K562 (cell line): ENCODE measurements around the gene OR4F15. TPM values are rescaled to one million over a fixed set of nuclear protein-coding genes. Genes with fewer than 3 reads are reported as not detected.

Source experiments
- ATAC-seq: fragments of 200-7000 bp; cut with Tn5 transposase; 3 replicates; pipeline ENCODE4 v1.9.1; 2020; ENCODE audit warnings: moderate library complexity
- BruUV-seq: library from RNA; stranded (reverse); fragments of 400-500 nt; replicated peaks from 2 replicates; lab custom pipeline; 2021; lab: Mats Ljungman, UMichigan
- CTCF ChIA-PET: fragments of 300-600 bp; formaldehyde crosslinking; extraction: SDS; loops from one replicate; lab custom pipeline; 2021; ENCODE audit warnings: low intra/inter-chr PET ratio; lab: Yijun Ruan, JAX
- POLR2A ChIA-PET: fragments of 300-600, 350-650 bp; sonication (Branson Sonifier 250); formaldehyde crosslinking; extraction: SDS; loops from one replicate; lab custom pipeline; 2021; ENCODE audit warnings: antibody characterized with exemption, inconsistent platforms; lab: Yijun Ruan, JAX
- DNase-seq, 4 experiments: peaks; one replicate each; pipeline versions ENCODE4 v3.0.0 to v3.0.0-alpha.2; 2011 to 2018; ENCODE audit warnings: low spot score in 3 of 4, mixed read lengths in 3 of 4; ENCODE audit errors: extremely low read depth in 1 of 4
- FAIRE-seq: peaks from 2 replicates; lab custom pipeline; 2011; peaks lifted over from hg19 to GRCh38; lab: Jason Lieb, UNC
- H2AFZ ChIP-seq: 2 replicates; pipeline ENCODE4 v1.6.0; 2011; ENCODE audit warnings: low read depth, low read length, control low read depth, inconsistent platforms
- H3K27ac ChIP-seq: fragments of 200-600 bp; 3 replicates; pipeline ENCODE4 v1.8.0; 2011; ENCODE audit warnings: low read depth, mild to moderate bottlenecking, control low read depth, inconsistent platforms, low read length, moderate library complexity, mixed read lengths; ENCODE audit errors: extremely low read depth
- H3K27me3 ChIP-seq, 2 experiments: fragments of 300-600 bp in 1 of 2; 2 replicates in 1 of 2; 3 replicates in 1 of 2; pipeline versions ENCODE4 v1.6.0 to v1.8.0; 2011; ENCODE audit warnings: inconsistent platforms in 2 of 2, low read length in 2 of 2, mild to moderate bottlenecking in 1 of 2, mixed read lengths in 1 of 2, moderate library complexity in 1 of 2; ENCODE audit not compliant: control insufficient read depth in 2 of 2, insufficient read depth in 2 of 2
- H3K36me3 ChIP-seq: fragments of 300-600 bp; 3 replicates; pipeline ENCODE4 v1.8.0; 2011; ENCODE audit warnings: mild to moderate bottlenecking, low read length, inconsistent platforms; ENCODE audit not compliant: control insufficient read depth, insufficient read depth
- H3K4me1 ChIP-seq, 2 experiments: fragments of 200-600 bp in 1 of 2; replicated peaks in 1 of 2; 2 replicates in 1 of 2; 3 replicates in 1 of 2; pipeline versions ENCODE4 v1.5.1 to v1.8.0; 2011; ENCODE audit warnings: inconsistent platforms in 2 of 2, low read length in 2 of 2, mild to moderate bottlenecking in 1 of 2, mixed read lengths in 1 of 2, moderate library complexity in 1 of 2; ENCODE audit not compliant: control insufficient read depth in 2 of 2, insufficient read depth in 2 of 2
- H3K4me2 ChIP-seq: 2 replicates; pipeline ENCODE4 v1.6.1; 2011; ENCODE audit warnings: low read length, control low read depth, inconsistent platforms, mixed read lengths; ENCODE audit not compliant: insufficient read depth
- H3K4me3 ChIP-seq: fragments of 200-600 bp; sonication (generic), shearing (Covaris generic); 2 replicates; pipeline ENCODE4 v1.5.1; 2016; ENCODE audit warnings: control low read depth, inconsistent platforms
- H3K79me2 ChIP-seq: fragments of 200-600 bp; 3 replicates; pipeline ENCODE4 v1.8.0; 2011; ENCODE audit warnings: low read length, inconsistent platforms; ENCODE audit not compliant: control insufficient read depth, insufficient read depth
- H3K9ac ChIP-seq, 2 experiments: 2 replicates each; pipeline versions ENCODE4 v1.6.0 to v1.6.1; 2011; ENCODE audit warnings: low read depth in 2 of 2, low read length in 2 of 2, control low read depth in 1 of 2, inconsistent platforms in 1 of 2, mild to moderate bottlenecking in 1 of 2, mixed read lengths in 1 of 2; ENCODE audit not compliant: insufficient read depth in 1 of 2
- H3K9me1 ChIP-seq: one replicate; pipeline ENCODE4 v1.6.0; 2011; ENCODE audit warnings: inconsistent platforms, mild to moderate bottlenecking, low read length, moderate library complexity; ENCODE audit not compliant: control insufficient read depth, insufficient read depth
- H3K9me3 ChIP-seq: replicated peaks from 2 replicates; pipeline ENCODE4 v1.5.1; 2011; ENCODE audit warnings: low read depth, low read length, inconsistent platforms; ENCODE audit not compliant: control insufficient read depth, insufficient read depth
- H4K20me1 ChIP-seq: replicated peaks from 2 replicates; pipeline ENCODE4 v1.6.1; 2011; ENCODE audit warnings: low read length, inconsistent platforms, mixed read lengths; ENCODE audit not compliant: control insufficient read depth, insufficient read depth
- DDX20 ChIP-seq: fragments of 450-650 bp; IDR thresholded peaks from 2 replicates; pipeline ENCODE4 v1.6.1; 2016; ENCODE audit warnings: missing genetic modification characterization, low read depth, mild to moderate bottlenecking, missing compliant biosample characterization, moderate library complexity
- DNMT1 ChIP-seq: fragments of 450-650 bp; IDR thresholded peaks from 2 replicates; pipeline ENCODE4 v1.6.1; 2016; ENCODE audit warnings: antibody characterized with exemption, mild to moderate bottlenecking
- HLTF ChIP-seq: fragments of 450-650 bp; IDR thresholded peaks from 2 replicates; pipeline ENCODE4 v1.6.1; 2016
- HNRNPLL ChIP-seq: fragments of 200-400 bp; formaldehyde crosslinking; IDR thresholded peaks from 2 replicates; pipeline ENCODE4 v1.6.1; 2017; ENCODE audit warnings: low read length, low read depth, mild to moderate bottlenecking; ENCODE audit not compliant: poor library complexity, severe bottlenecking
- MBD1 ChIP-seq: fragments of 250-450 bp; sonication (Bioruptor Pico); IDR thresholded peaks from 2 replicates; pipeline ENCODE4 v1.8.0; 2022; ENCODE audit warnings: inconsistent platforms
- MTA2 ChIP-seq: fragments of 450-650 bp; IDR thresholded peaks from 2 replicates; pipeline ENCODE4 v1.6.1; 2016; ENCODE audit warnings: low read depth
- RFX1 ChIP-seq: fragments of 450-650 bp; IDR thresholded peaks from 2 replicates; pipeline ENCODE4 v1.6.1; 2016; ENCODE audit warnings: mild to moderate bottlenecking, moderate library complexity
- TAF9B ChIP-seq: fragments of 450-650 bp; IDR thresholded peaks from 2 replicates; pipeline ENCODE4 v1.6.1; 2018; ENCODE audit warnings: mild to moderate bottlenecking; ENCODE audit not compliant: partially characterized antibody
- ZBTB2 ChIP-seq: fragments of 450-650 bp; IDR thresholded peaks from 2 replicates; pipeline ENCODE4 v1.6.1; 2016; ENCODE audit warnings: antibody characterized with exemption
- ZBTB5 ChIP-seq: fragments of 450-650 bp; IDR thresholded peaks from 2 replicates; pipeline ENCODE4 v1.6.1; 2017; ENCODE audit warnings: antibody characterized with exemption
- ZBTB8A ChIP-seq: fragments of 450-650 bp; IDR thresholded peaks from 2 replicates; pipeline ENCODE4 v1.6.1; 2018; ENCODE audit warnings: mild to moderate bottlenecking, moderate library complexity; ENCODE audit not compliant: partially characterized antibody
- WGBS: fragments of 100-300 bp; shearing (Covaris generic); methylation state at CpG from one replicate; pipeline ENCODE4 v1.1.6; 2016; ENCODE audit warnings: low coverage, mixed read lengths; ENCODE audit not compliant: insufficient coverage; ENCODE audit errors: missing lambda C conversion rate; 5-methylcytosine and 5-hydroxymethylcytosine counted together
- in situ Hi-C: fragments of 300-500 bp; cut with MboI; formaldehyde crosslinking; loops from 4 replicates; pipeline ENCODE4 v1.15.0; 2018; ENCODE audit warnings: inconsistent platforms, mixed read lengths
- intact Hi-C: fragments of 100-400 bp; cut with micrococcal nuclease; formaldehyde crosslinking; loops from 2 replicates; pipeline ENCODE4 v1.14.2; 2022
- polyA plus RNA-seq, 8 experiments: library from polyadenylated mRNA; depleted of rRNA in 4 of 8; stranded (reverse) in 5 of 8; unstranded in 3 of 8; fragments of >200 nt; fragmentation: Nextera tagmentation in 2 of 8; fragmentation: Illumina TruSeq in 1 of 8; extraction: Ambion mirVana in 2 of 8; extraction: Trizol in 1 of 8; gene quantifications; 2 replicates each; pipeline versions ENCODE4 v1.2.1 to v1.2.3, GENCODE V29; 2011 to 2014; ENCODE audit warnings: inconsistent platforms in 1 of 8, missing spikeins in 1 of 8
- total RNA-seq, 7 experiments: library from RNA; depleted of rRNA in 6 of 7; stranded (reverse); fragments of >200 nt in 6 of 7; fragmentation: Illumina TruSeq in 2 of 7; extraction: Trizol in 2 of 7; gene quantifications; 2 replicates each; pipeline versions ENCODE4 v1.2.1 to v1.2.3, GENCODE V29; 2011 to 2021; ENCODE audit warnings: low replicate concordance in 1 of 7

OR4F15 gene
- total and polyA plus RNA-seq, 9 of the 15 experiments (the other 6 are each of a cell fraction or from before 2014, with no cell fraction given) = not detected

GRCh38 chr15:101799665-101800064 lies 12.3 kb upstream of the OR4F15 start:
- no peak overlapping the region for H3K4me3 ChIP-seq
- 0% methylated on average over 1 of the region's 1 CpG for WGBS
- H3K9me3 ChIP-seq = no peaks in the 10 kb centered on the region
- H3K27ac ChIP-seq = no peak overlapping the region
- no peaks in the 10 kb centered on the region for H3K4me1 ChIP-seq
- no peaks in the 10 kb centered on the region for H4K20me1 ChIP-seq
- H3K36me3 ChIP-seq = no peaks in the 10 kb centered on the region
- POLR2A ChIA-PET = no interaction called here
- CTCF ChIA-PET = no interaction called here
- in situ Hi-C loops (no loop called here), intact Hi-C loops (no loop called here)
- no peaks in the 10 kb centered on the region for H3K9me1 ChIP-seq
- TF ChIP-seq HNRNPLL (no peak), ZBTB5 (no peak)
- ATAC-seq (no peak), FAIRE-seq (no peak), DNase-seq (no peak)
- H2AFZ ChIP-seq = no peak overlapping the region
- no peak overlapping the region for H3K9ac ChIP-seq
- no peaks in the 10 kb centered on the region for H3K79me2 ChIP-seq
- H3K4me2 ChIP-seq = no peak overlapping the region
- peaks cover 4 to 5% of the 10 kb centered on the region in 2 experiments; a peak in 1 of 5 replicates for H3K27me3 ChIP-seq
- BruUV-seq = no TSS peak

GRCh38 chr15:101801048-101801447 lies 11.0 kb upstream of the OR4F15 start:
- in situ Hi-C loops = no loop called here
- POLR2A ChIA-PET = no interaction called here
- no peaks in the 10 kb centered on the region for H3K79me2 ChIP-seq
- H3K4me3 ChIP-seq = no peak overlapping the region
- H3K4me1 ChIP-seq = no peaks in the 10 kb centered on the region
- intact Hi-C loops = no loop called here
- no TSS peak for BruUV-seq
- no peak overlapping the region for H3K9ac ChIP-seq
- H3K4me2 ChIP-seq = no peak overlapping the region
- no peak overlapping the region for H2AFZ ChIP-seq
- no peaks in the 10 kb centered on the region for H3K9me1 ChIP-seq
- CTCF ChIA-PET = no interaction called here
- H3K9me3 ChIP-seq = no peaks in the 10 kb centered on the region
- no peak for TF ChIP-seq RFX1
- TF ChIP-seq HLTF = no peak
- no peak for TF ChIP-seq MBD1 (CRISPR knock-in tag)
- no peak for TF ChIP-seq MTA2
- no peak for TF ChIP-seq DDX20 (tag)
- TF ChIP-seq DNMT1 = no peak
- no peak for TF ChIP-seq ZBTB2
- TF ChIP-seq ZBTB8A = no peak
- no peak for TF ChIP-seq TAF9B
- DNase-seq (no peak), ATAC-seq (no peak), FAIRE-seq (no peak)
- H3K27ac ChIP-seq = no peak overlapping the region
- H3K27me3 ChIP-seq = peaks cover 4 to 5% of the 10 kb centered on the region in 2 experiments; a peak in 1 of 5 replicates
- H4K20me1 ChIP-seq = no peaks in the 10 kb centered on the region
- no peaks in the 10 kb centered on the region for H3K36me3 ChIP-seq
- WGBS = 0% methylated on average over 1 of the region's 1 CpG
